ENCODE results near the gene PLCL1. TPM values are rescaled to one million over a fixed set of nuclear protein-coding genes. Genes with fewer than 3 reads are reported as not detected.
A peak's percentile ranks its signal among the peaks of the same experiment; 100 is the strongest.

Gene PLCL1
- total RNA-seq, 1 donor from 2014 or later = 6.7 TPM

GRCh38 chr2:198106621-198107385 is 302.4 kb downstream of the PLCL1 start:
- ATAC-seq = no peak
- no peak for DNase-seq (ENCODE audit: low spot score)
- intact Hi-C loops (cut with DNase I) = no loop called here

DNA sequence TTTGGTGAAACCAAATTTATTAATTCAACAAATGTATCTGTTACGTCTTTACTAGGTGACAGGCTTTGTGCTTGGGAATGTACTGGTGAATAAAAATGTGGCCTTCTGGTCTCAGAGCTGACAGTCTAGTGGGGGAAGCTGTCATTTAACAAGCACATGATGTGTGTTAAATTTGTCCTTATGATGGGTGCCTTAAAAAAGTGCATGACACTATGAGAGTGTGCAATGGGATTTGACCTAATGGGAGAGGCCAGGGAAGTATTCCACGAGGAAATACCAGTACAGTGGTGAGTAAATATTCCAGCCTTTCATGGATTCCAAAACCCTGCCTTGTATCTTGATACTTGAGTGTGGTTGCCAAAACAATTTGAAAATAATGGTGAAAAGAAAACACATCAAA is 308.9 kb downstream of the PLCL1 start:
- intact Hi-C loops (cut with DNase I) = no loop called here
- ATAC-seq = no peak
- no peak for DNase-seq (ENCODE audit: low spot score)

GRCh38 chr2:198114064-198114463 is 309.7 kb downstream of the PLCL1 start:
- DNase-seq (ENCODE audit: low spot score) = no peak
- intact Hi-C loops (cut with DNase I) = no loop called here
- no peak for ATAC-seq

- no peak for ATAC-seq
- intact Hi-C loops (cut with DNase I) = no loop called here
- DNase-seq (ENCODE audit: low spot score) = no peak
Observed at GRCh38 chr2:198115201-198115600, 310.8 kb downstream of the PLCL1 start.

- ATAC-seq (no peak), DNase-seq (ENCODE audit: low spot score) (no peak)
Observed at GRCh38 chr2:198116756-198117155, 312.4 kb downstream of the PLCL1 start.

GRCh38 chr2:198117406-198118041 is 313.1 kb downstream of the PLCL1 start:
- ATAC-seq = no peak
- DNase-seq (ENCODE audit: low spot score) = no peak
- intact Hi-C loops (cut with DNase I) = no loop called here

More at GRCh38 chr2:198116756-198117155, 312.4 kb downstream of the PLCL1 start:
- intact Hi-C loops (cut with DNase I) = no loop called here

DNA sequence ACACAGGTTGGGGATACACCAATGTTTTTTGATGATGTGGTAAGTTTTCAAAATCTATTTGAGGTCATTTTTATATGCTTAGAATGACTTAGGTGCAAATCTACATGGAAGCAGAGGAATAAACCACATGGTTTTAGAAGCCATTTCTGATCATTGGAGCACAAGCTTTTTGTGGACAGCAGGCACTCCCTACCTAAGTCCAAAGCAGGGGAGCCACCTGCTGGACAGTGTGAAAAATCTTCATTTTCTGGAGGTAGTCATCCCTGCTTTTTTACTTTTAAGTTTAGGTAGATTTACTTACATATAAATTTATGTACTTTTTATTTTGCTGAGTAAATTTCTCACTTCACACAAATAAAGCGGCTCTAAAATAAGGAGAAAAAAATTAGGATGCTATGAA is 323.2 kb downstream of the PLCL1 start:
- ATAC-seq (peak; percentile 79), DNase-seq (ENCODE audit: low spot score) (peak; percentile 60)
- intact Hi-C loops (cut with DNase I) = no loop called here

DNA sequence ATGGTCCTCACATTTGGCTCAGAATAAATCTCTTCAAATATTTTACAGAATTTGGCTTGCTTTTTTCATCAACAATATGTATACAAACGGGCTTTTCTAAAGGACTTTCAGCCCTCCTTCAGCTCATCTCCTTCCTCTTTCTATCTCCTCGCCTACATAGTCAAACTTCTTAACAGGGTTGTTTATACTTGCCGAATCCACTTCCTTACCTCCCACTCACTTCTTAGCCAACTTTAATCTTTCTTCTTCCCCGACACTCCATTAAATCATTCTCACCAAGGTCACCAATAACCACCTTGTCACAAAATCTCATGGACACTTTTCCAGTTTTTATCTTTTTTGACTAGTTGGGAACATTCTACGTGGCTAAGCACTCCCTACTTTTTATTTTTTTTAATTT is 325.2 kb downstream of the PLCL1 start:
- DNase-seq (ENCODE audit: low spot score) = no peak
- no peak for ATAC-seq
- intact Hi-C loops (cut with DNase I) = no loop called here

- ATAC-seq = no peak
- no peak for DNase-seq (ENCODE audit: low spot score)
- intact Hi-C loops (cut with DNase I) = no loop called here
Observed at GRCh38 chr2:198134293-198134955, 330.0 kb downstream of the PLCL1 start.

DNA sequence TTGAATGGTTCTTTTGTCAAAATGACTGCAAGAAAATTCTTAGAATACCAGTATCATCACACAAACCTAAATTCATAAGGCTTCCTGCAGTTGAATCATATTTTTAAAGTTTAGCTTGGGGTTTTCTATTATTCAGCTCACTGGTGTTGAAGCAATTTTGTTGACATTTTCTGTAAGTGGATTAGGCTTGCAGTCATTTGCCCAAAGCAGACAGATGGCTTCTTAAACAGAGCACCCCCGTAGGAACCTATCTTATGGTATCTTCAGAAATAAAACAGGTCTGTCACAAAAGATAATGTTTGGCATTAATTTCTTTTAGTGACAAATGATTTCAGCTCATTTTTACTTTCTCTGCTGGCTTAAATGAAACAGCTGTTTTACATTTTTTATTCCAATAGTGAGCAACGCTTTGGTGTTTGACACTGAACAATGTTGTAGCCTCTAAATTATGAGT is 331.1 kb downstream of the PLCL1 start:
- DNase-seq (ENCODE audit: low spot score) (no peak), ATAC-seq (no peak)
- intact Hi-C loops (cut with DNase I) = no loop called here

DNA sequence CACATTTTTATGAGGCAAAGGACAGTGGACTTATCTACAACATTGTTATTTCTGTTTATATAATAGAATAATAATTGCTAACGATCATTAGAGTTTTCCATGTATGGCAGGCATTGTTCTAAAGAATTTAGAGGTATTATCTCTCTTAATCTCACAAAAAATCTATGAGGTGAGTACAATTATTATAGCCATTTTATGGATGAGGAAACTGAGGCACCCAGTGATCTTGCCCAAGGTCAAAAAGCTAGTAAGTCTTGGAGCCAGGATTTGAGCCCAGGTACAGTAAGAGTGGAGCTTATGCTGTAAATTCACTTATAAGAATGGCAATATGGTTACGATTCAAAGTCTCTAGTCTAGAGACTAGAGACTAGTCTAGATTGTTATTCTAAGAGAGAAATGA is 331.7 kb downstream of the PLCL1 start:
- intact Hi-C loops (cut with DNase I) = no loop called here
- DNase-seq (ENCODE audit: low spot score) (no peak), ATAC-seq (no peak)

DNA sequence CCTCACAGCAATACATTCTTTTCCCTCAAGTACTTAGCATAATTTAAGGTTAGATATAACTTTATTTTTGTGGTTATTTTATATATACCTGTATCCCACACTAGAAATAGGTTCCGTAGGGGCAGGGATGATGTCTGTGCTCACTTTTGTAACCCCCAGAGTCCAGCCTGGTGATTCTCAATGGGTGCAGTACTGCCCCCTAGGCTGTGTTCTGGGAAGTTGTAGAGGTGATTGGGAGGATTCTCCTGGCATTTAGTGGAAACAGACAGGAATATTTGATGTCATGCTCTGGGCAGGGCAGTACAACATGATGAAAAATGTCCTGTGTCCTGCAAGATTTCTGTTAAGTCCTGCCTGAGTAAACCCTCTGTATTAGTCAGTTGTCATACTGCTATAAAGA is 333.3 kb downstream of the PLCL1 start:
- DNase-seq (ENCODE audit: low spot score) = no peak
- intact Hi-C loops (cut with DNase I) = no loop called here
- no peak for ATAC-seq

GRCh38 chr2:198141726-198142125 is 337.3 kb downstream of the PLCL1 start:
- ATAC-seq = no peak
- DNase-seq (ENCODE audit: low spot score) = no peak
- intact Hi-C loops (cut with DNase I) = no loop called here

- intact Hi-C loops (cut with DNase I) = no loop called here
- ATAC-seq (no peak), DNase-seq (ENCODE audit: low spot score) (no peak)
Observed at GRCh38 chr2:198143156-198143555, 338.8 kb downstream of the PLCL1 start.

- no peak for ATAC-seq
- DNase-seq (ENCODE audit: low spot score) = no peak
- intact Hi-C loops (cut with DNase I) = no loop called here
Observed at GRCh38 chr2:198143793-198144192, 339.4 kb downstream of the PLCL1 start.

GRCh38 chr2:198144660-198145059 is 340.3 kb downstream of the PLCL1 start:
- no peak for DNase-seq (ENCODE audit: low spot score)
- no peak for ATAC-seq
- intact Hi-C loops (cut with DNase I) = no loop called here

- ATAC-seq (no peak), DNase-seq (ENCODE audit: low spot score) (no peak)
- intact Hi-C loops (cut with DNase I) = no loop called here
Observed at GRCh38 chr2:198146346-198146940, 342.1 kb downstream of the PLCL1 start.

DNA sequence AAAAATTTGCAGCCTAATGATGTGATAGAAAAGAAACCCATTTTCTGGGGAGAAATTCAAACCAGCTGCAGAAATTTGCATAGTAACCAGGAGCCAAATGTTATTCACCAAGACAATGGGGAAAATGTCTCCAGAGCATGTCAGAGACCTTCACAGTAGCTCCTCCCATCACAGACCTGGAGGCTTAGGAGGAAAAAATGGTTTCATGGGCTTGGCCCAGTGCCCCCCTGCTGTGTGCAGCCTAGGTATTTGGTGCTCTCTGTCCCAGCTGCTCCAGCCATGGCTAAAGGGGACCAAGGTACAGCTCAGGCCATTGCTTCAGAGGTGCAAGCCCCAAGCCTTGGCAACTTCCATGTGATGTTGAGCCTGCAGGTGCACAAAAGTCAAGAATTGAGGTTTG is 352.9 kb downstream of the PLCL1 start:
- ATAC-seq (no peak), DNase-seq (ENCODE audit: low spot score) (no peak)
- intact Hi-C loops (cut with DNase I) = no loop called here

DNA sequence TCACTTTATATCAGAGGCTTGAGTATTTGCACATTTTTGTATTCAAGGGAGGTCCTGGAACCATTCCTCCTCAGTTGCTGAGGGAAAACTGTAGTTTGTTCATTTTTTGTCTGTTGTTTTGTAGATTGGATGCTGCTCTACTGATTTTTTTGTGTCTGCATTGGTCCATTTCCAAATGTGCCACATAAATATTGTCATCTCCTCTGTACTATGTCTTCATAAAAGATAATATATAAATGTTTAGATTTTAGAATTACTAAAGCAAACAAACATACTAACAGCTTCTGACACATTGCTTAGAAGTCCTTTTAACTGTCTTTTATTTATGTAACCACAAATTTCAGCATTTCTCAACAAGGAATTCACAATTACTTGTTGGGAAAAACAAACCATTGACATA is 356.8 kb downstream of the PLCL1 start:
- intact Hi-C loops (cut with DNase I) = no loop called here
- DNase-seq (ENCODE audit: low spot score) (no peak), ATAC-seq (no peak)

GRCh38 chr2:198162276-198162675 is 357.9 kb downstream of the PLCL1 start:
- ATAC-seq (no peak), DNase-seq (ENCODE audit: low spot score) (no peak)
- intact Hi-C loops (cut with DNase I) = no loop called here
